Activated CD8-positive, alpha-beta memory T cell treated with anti-CD3 and anti-CD28 coated beads, Interleukin-2, amount 50 U/mL, for 1 hour (primary cell): ENCODE data around the gene GNMT.

Source experiments
- DNase-seq: peaks from one replicate; pipeline ENCODE4 v3.0.0-alpha.2; 2020; ENCODE audit errors: extremely low read depth

GNMT gene

GRCh38 chr6:43013097-43013842 is 52.7 kb downstream of the GNMT start:
- DNase-seq = no peak
